IPS DF 4.7 (cell line): ENCODE measurements around the gene MICALL2.

Experiments used
- DNase-seq: peaks from one replicate; pipeline ENCODE4 v3.0.0-alpha.2; 2013; ENCODE audit warnings: low spot score; ENCODE audit errors: extremely low read depth

MICALL2 gene

GRCh38 chr7:1396195-1396594 lies 63.1 kb downstream of the MICALL2 start:
- no peak for DNase-seq

GRCh38 chr7:1395211-1396070 lies 63.8 kb downstream of the MICALL2 start:
- DNase-seq, result no peak

- no peak for DNase-seq
Measured at GRCh38 chr7:1394371-1394770, 64.9 kb downstream of the MICALL2 start.

- no peak for DNase-seq
Measured at GRCh38 chr7:1393421-1393820, 65.8 kb downstream of the MICALL2 start.

GRCh38 chr7:1392556-1392955 lies 66.7 kb downstream of the MICALL2 start:
- no peak for DNase-seq

GRCh38 chr7:1391449-1391848 lies 67.8 kb downstream of the MICALL2 start:
- DNase-seq, result no peak

- DNase-seq, result no peak
Measured at GRCh38 chr7:1388703-1389335, 70.5 kb downstream of the MICALL2 start.

- DNase-seq, result no peak
Measured at GRCh38 chr7:1388021-1388702, 71.1 kb downstream of the MICALL2 start.

- DNase-seq, result no peak
Measured at GRCh38 chr7:1387261-1387660, 72.0 kb downstream of the MICALL2 start.

GRCh38 chr7:1386623-1387220 lies 72.5 kb downstream of the MICALL2 start:
- no peak for DNase-seq

- no peak for DNase-seq
Measured at GRCh38 chr7:1385809-1386622, 73.3 kb downstream of the MICALL2 start.

GRCh38 chr7:1385086-1385808 lies 74.0 kb downstream of the MICALL2 start:
- DNase-seq, result no peak
